PFSK-1 (cell line): ENCODE data around the gene FBXO24.
A peak's percentile ranks its signal among the peaks of the same experiment; 100 is the strongest.

Source experiments
- FOXP2 ChIP-seq: optimal IDR thresholded peaks from 2 replicates; pipeline ENCODE3; 2011; ENCODE audit warnings: borderline replicate concordance, control low read depth, inconsistent platforms; ENCODE audit not compliant: insufficient read depth; ENCODE audit errors: extremely low read length, extremely low read depth
- POLR2AphosphoS5 ChIP-seq: IDR thresholded peaks from 2 replicates; pipeline ENCODE4 v1.6.1; 2012; ENCODE audit warnings: low read depth, mild to moderate bottlenecking, control low read depth, low read length, moderate library complexity
- REST ChIP-seq, 2 experiments: IDR thresholded peaks; 2 replicates each; pipeline versions ENCODE4 v1.6.1 to v1.8.0; 2011 to 2012; ENCODE audit warnings: low read depth in 2 of 2, low read length in 2 of 2, control low read depth in 1 of 2, inconsistent platforms in 1 of 2, mild to moderate bottlenecking in 1 of 2, moderate library complexity in 1 of 2; ENCODE audit not compliant: insufficient read depth in 1 of 2
- SIN3A ChIP-seq: IDR thresholded peaks from 2 replicates; pipeline ENCODE4 v1.6.1; 2012; ENCODE audit warnings: mild to moderate bottlenecking, low read length, moderate library complexity, borderline replicate concordance; ENCODE audit not compliant: insufficient read depth
- TAF1 ChIP-seq: IDR thresholded peaks from 2 replicates; pipeline ENCODE4 v1.6.1; 2012; ENCODE audit warnings: low read length, control low read depth, borderline replicate concordance; ENCODE audit not compliant: insufficient read depth

FBXO24 gene

GRCh38 chr7:100606313-100606712, 20.2 kb downstream of the FBXO24 start:
- TF ChIP-seq POLR2AphosphoS5, result no peak
- TF ChIP-seq SIN3A, result no peak
- no peak for TF ChIP-seq REST (IDR thresholded peaks at IDR 0.05; ENCODE audit: insufficient read depth in 1 of 2, low read depth in 2 of 2, low read length in 2 of 2)
- no peak for TF ChIP-seq TAF1
- no peak for TF ChIP-seq FOXP2

GRCh38 chr7:100607111-100607510, 21.0 kb downstream of the FBXO24 start:
- TF ChIP-seq REST (IDR thresholded peaks at IDR 0.05; ENCODE audit: insufficient read depth in 1 of 2, low read depth in 2 of 2, low read length in 2 of 2) (no peak), SIN3A (no peak), TAF1 (no peak), FOXP2 (no peak), POLR2AphosphoS5 (no peak)

GRCh38 chr7:100609958-100610357, 23.8 kb downstream of the FBXO24 start:
- TF ChIP-seq TAF1 (no peak), SIN3A (no peak), FOXP2 (no peak), REST (IDR thresholded peaks at IDR 0.05; ENCODE audit: insufficient read depth in 1 of 2, low read depth in 2 of 2, low read length in 2 of 2) (no peak), POLR2AphosphoS5 (no peak)

- TF ChIP-seq TAF1 (no peak), POLR2AphosphoS5 (peak; percentile 72), FOXP2 (no peak), SIN3A (peak; percentile 15; the same call in 1 of the 2 replicates), REST (IDR thresholded peaks at IDR 0.05; ENCODE audit: insufficient read depth in 1 of 2, low read depth in 2 of 2, low read length in 2 of 2) (no peak)
Measured at GRCh38 chr7:100611983-100612729, 26.0 kb downstream of the FBXO24 start, which contains the start of gene MOSPD3. Gene MOSPD3, plus strand, starts transcription at chr7:100612540. Its CDS starts 252 bp downstream, at chr7:100612792.
